ENCODE measurements around the gene SLC6A19. TPM values are rescaled to one million over a fixed set of nuclear protein-coding genes. Genes with fewer than 3 reads are reported as not detected.

The SLC6A19 gene
- total RNA-seq, 3 donors from 2014 or later = 14.4 to 92.8 (median 29.2) TPM

GRCh38 chr5:1244976-1245375 lies 43.6 kb downstream of the SLC6A19 start:
- H3K36me3 ChIP-seq (ENCODE audit: low read depth) = no peaks in the 10 kb centered on the region
- peak in 1 of 3 donors; percentile 34 for DNase-seq
- peaks cover 10% of the 10 kb centered on the region for H3K4me1 ChIP-seq (ENCODE audit: low read depth)
- H3K9me3 ChIP-seq = no peaks in the 10 kb centered on the region
- intact Hi-C loops (cut with DNase I, micrococcal nuclease) = no loop called here
- ATAC-seq = peak; percentile 27
- H3K4me3 ChIP-seq = no peak overlapping the region
- TF ChIP-seq CTCF (IDR thresholded peaks at IDR 0.05) = no peak

- no peak for ATAC-seq
Observed at GRCh38 chr5:1245905-1246576, 44.6 kb downstream of the SLC6A19 start.

GRCh38 chr5:1246711-1247431 lies 45.5 kb downstream of the SLC6A19 start:
- no peak overlapping the region for H3K4me3 ChIP-seq
- DNase-seq = peak in 2 of 3 donors; percentile 76 to 77
- ATAC-seq = peak; percentile 56
- intact Hi-C loops (cut with DNase I, micrococcal nuclease) = no loop called here
- H3K4me1 ChIP-seq (ENCODE audit: low read depth) = peaks cover 3% of the 10 kb centered on the region
- H3K36me3 ChIP-seq (ENCODE audit: low read depth) = no peaks in the 10 kb centered on the region
- TF ChIP-seq CTCF (IDR thresholded peaks at IDR 0.05) = no peak
- H3K9me3 ChIP-seq = no peaks in the 10 kb centered on the region

More at GRCh38 chr5:1245905-1246576, 44.6 kb downstream of the SLC6A19 start:
- DNase-seq = no peak
- TF ChIP-seq CTCF (IDR thresholded peaks at IDR 0.05) = no peak
- no peaks in the 10 kb centered on the region for H3K9me3 ChIP-seq
- H3K36me3 ChIP-seq (ENCODE audit: low read depth) = no peaks in the 10 kb centered on the region
- intact Hi-C loops (cut with DNase I, micrococcal nuclease) = no loop called here
- no peak overlapping the region for H3K4me3 ChIP-seq
- H3K4me1 ChIP-seq (ENCODE audit: low read depth) = no peaks in the 10 kb centered on the region

GRCh38 chr5:1247811-1248210 lies 46.4 kb downstream of the SLC6A19 start:
- Histone ChIP-seq H3K4me3 (no peak overlapping the region), H3K9me3 (no peaks in the 10 kb centered on the region), H3K4me1 (ENCODE audit: low read depth) (peaks cover 4% of the 10 kb centered on the region), H3K36me3 (ENCODE audit: low read depth) (no peaks in the 10 kb centered on the region)
- no peak for TF ChIP-seq CTCF (IDR thresholded peaks at IDR 0.05)
- intact Hi-C loops (cut with DNase I, micrococcal nuclease) = no loop called here
- ATAC-seq (no peak), DNase-seq (no peak)

GRCh38 chr5:1249366-1250280 lies 48.2 kb downstream of the SLC6A19 start:
- intact Hi-C loops (cut with DNase I, micrococcal nuclease) = no loop called here
- ATAC-seq (no peak), DNase-seq (no peak)
- no peak for TF ChIP-seq CTCF (IDR thresholded peaks at IDR 0.05)
- Histone ChIP-seq H3K4me1 (ENCODE audit: low read depth) (peaks cover 4% of the 10 kb centered on the region), H3K9me3 (no peaks in the 10 kb centered on the region), H3K4me3 (no peak overlapping the region), H3K36me3 (ENCODE audit: low read depth) (no peaks in the 10 kb centered on the region)
